MV-4-11 (cell line): ENCODE data around the gene NOS3.
A peak's percentile ranks its signal among the peaks of the same experiment; 100 is the strongest.
"Not testable (repeated sequence)": the region's sequence is repeated elsewhere in the genome, so short reads cannot be mapped to it uniquely, and the experiment has no call there.

Source experiments
- DNase-seq: peaks from one replicate; lab custom pipeline; 2025; lab: John Stamatoyannopoulos, UW

The NOS3 gene

DNA sequence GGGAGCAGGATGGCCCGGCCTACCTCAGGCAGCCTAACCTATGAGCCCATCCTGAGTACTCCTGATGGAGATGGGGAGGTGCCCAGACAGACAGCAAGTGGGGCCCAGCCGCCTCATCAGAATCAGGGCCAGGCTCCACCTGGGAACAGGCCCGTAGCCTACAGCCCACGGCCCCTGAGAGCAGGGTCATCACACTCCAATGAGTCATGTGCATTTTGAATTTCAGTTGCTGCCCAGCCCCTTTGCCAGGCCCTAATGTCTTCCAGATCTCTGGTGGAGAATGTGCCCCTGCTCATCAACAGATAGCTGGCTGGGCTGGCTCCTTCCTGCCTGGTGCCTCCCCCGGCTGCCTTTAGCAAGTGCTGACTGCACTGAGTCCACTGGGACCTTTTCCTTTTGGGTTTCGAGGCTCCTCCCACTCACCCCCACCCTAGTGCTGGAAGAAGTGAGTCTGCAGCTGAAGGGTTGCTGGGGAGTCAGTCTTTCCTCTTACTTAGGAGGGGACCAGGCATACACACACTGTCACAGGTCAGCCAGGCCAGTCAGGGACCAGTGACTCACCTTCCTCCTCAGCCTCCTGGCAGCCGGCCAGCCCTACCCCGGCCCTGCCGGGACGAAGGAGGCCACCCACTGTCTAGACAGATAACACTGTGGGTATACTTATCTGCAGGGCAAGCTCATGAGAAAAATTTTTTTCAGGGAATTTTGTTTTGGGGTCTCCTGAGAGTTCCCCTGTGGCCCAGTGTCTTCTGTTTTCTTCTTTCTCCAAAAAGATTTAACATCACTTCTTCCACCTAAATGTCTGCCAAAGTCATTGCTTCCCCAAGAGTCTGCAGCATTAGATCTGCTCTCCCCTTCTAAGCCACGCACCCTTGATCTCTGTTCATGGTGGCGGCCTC is 48.4 kb downstream of the NOS3 start:
- DNase-seq, result peak; percentile 67

DNA sequence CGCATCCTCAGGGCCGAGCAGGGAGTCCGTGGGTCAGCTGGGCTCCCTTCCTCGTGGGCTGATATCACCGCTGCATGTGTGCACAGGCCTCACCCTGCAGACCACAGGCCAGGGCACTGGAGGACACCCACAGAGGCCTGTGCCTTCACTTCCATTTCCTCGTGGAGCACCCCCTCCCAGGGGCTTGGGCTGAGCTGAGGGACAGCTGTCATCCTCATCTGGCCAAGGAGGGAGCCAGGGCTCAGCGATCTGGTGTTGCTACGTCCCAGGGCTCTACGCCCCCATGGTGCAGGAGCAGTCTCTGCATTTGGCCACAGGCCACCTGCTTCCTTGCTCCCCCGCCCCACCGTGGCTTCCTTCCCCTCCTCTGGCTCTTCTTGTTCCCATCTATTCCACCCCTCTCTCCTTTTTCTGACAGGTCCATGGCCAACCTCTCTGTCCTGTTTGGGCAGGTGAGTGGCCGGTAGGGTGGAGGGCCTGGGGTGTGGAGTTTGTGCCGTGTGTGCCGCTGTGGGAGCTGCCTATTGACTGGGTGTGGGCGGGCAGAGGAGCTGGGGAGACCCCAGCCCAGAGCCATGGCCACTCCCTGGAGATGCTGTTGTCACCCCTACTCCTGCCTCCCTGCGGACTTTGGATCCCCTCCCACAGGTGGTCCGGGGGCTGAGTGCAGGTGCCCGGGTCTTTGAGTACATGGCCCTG is 49.2 kb downstream of the NOS3 start:
- no peak for DNase-seq

DNA sequence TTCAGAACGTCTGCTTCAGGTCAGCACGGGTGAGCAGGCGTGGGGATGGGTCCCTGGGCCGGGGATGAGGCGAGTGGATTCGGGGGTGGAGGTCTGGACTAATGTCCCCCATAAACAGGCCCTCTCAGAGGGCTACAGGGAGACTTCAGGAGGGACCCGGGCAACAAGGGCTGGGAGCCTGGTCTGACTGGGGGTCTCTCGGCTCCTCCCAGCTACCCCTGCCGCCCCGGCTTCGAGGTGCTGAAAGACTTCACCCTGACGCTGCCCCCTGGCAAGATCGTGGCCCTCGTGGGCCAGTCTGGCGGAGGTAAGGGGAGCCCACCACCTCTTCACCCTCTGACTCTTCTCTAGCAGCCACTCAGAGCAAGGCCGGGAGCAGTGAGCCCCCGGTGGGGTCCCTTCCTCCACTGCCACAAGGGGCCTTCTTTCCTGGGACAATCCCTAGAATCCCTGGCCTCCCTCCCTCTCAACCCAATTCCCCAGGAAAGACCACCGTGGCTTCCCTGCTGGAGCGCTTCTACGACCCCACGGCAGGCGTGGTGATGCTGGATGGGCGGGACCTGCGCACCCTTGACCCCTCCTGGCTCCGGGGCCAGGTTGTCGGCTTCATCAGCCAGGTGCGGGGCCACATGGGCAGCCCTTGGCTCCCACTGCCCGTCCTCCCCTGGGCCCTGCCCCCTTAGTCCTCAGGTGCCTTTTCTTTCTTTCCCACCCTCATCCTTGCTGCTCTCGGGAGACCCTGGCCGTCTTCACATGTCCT is 50.0 kb downstream of the NOS3 start:
- no peak for DNase-seq

DNA sequence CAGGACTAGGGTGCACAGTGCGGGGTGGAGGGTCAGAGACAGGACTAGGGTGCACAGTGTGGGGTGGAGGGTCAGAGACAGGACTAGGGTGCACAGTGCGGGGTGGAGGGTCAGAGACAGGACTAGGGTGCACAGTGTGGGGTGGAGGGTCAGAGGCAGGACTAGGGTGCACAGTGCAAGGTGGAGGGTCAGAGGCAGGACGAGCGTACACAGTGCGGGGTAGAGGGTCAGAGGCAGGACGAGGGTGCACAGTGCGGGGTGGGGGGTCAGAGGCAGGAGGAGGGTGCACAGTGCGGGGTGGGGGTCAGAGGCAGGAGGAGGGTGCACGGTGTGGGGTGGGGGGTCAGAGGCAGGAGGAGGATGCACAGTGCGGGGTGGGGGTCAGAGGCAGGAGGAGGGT is 52.6 kb downstream of the NOS3 start:
- not testable (repeated sequence) for DNase-seq

DNA sequence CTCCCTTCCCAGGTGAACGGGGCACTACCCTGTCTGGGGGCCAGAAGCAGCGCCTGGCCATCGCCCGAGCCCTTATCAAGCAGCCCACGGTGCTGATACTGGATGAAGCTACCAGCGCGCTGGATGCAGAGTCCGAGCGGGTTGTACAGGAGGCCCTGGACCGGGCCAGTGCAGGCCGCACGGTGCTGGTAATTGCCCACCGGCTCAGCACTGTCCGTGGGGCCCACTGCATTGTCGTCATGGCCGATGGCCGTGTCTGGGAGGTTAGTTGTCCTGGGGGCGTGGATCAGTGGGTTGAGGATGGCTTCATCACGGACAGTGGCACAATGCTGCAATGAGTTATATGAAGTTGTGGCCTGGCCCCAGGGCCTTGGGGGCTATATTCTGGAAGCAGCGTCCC is 53.1 kb downstream of the NOS3 start:
- DNase-seq, result no peak

DNA sequence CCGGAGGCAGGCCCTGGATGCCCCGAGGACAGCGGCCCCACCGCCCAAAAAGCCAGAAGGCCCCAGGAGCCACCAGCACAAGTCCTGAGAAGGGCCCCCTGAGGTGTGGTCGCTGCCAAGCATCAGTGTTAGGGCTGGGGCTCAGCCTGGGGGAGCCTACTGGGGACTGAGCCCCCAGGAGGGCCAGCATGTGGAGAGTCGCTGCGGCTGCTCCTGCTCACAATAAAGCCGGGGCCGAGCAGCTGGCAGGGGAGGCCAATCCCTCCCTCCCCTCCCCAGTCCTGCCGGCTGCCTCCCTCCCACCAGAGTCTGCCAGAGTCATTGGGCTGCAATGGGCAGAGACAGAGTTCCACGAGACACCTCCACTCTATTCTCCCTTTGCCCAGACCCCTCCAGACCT is 54.4 kb downstream of the NOS3 start:
- no peak for DNase-seq

DNA sequence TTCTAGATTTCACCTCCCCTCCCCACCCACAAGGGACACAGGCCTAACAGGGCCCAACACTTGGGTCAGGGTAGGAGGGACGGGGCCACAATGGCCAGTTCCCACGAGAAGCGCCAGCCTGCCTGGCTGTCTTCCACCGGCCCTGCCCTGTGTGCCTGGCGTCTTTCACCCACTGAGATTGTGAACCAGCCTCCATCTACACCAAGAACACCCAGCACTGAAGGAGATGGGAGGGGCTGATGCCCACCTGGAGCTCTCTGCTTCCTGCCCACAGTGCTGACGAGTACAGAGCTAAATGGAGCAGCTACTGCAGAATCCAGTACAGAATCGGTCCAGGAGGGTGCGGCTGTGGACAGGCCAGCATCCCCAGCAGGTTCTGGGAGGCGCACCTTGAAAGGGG is 55.1 kb downstream of the NOS3 start:
- no peak for DNase-seq

DNA sequence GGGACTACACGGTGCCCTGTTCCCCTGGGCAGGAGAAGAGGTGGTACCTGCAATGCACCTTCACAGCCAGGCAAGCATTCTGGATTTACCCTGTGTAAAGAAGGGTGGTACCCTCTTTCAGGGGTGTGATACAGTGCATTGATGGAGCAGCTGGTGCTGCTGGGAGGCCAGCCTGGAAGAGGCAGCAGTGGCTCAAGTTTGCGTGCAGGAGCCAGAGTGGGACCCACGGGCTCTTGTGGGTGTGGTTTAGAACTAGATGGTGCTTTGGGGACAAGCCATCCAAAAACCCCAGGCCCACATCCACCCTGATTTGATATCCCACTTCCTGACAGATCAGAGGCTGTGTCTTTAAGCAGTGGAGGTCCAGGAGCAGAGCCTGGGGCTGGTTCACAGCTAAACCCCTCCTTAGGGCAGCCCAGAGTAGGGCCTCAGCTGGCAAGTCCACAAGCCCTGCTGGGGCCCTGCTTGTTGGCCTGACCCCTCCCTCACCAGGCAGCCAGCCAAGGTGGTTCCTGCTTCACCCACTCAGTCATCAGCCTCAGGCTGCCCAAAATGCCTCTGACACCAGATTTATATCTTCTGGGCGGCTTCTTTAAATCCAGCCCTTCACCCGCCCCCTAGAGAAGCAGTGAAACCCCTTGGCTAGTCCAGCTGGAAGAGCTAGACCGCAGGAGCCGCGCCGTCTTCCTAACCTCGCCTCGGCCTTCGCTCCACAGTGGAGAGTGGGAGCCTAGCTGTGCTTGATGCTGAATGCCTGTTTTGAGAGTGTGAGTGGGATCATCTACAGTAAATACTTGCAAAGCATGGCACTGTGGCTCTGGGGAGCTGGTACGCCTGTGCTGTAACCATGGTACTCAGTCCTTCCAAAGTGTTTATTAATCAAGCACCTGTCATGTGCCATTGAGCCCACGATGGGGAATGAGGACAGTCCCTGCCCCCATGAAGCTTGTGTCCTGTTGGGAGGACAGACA is 56.1 kb downstream of the NOS3 start:
- DNase-seq, result no peak

DNA sequence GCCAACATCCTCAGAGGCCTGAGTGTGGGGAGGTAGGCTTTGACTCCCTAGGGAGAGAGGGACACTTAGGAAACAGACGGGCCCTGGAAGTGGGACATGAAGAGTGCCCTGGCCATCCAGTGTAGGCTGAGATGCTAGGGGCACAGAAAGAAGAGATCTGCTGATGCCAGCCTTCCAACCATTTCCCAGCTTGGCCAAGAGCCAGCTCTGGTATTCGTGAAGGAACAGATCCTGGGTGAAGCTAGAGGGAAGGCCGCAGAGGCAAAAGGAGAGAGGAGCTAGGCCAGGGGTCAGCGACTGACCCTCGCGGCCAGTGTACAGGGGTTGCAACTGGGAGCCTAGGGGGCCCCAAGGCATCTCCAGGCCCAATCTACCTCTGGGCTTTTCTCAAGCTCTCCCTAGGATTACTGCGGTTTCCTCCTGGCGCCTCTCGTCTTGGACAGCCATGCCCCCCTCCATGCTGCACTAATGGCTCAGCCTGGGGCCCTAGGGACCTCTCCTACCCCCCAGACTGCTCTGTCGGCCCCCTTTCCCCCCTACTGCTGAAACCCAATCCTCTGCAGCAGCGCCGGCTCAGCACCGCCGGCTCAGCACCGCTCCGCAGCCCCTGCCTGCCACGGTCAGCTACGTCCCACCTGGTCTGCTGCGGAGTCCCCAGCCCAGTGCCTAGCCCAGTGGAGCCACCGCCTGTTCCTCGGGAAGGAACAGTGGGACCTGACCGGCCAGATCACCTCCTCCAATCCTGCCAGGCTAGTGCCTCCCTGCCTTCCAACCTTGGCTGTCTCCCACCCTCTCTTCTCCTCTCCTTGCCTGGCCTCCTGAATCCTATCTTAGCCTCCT is 57.4 kb downstream of the NOS3 start, which contains the start of gene ASIC3:
ASIC3 (plus strand) TSS at position 556 of the 840 bp plus-strand sequence. CDS start 355 bp downstream, outside the sequence.
- DNase-seq, result no peak

DNA sequence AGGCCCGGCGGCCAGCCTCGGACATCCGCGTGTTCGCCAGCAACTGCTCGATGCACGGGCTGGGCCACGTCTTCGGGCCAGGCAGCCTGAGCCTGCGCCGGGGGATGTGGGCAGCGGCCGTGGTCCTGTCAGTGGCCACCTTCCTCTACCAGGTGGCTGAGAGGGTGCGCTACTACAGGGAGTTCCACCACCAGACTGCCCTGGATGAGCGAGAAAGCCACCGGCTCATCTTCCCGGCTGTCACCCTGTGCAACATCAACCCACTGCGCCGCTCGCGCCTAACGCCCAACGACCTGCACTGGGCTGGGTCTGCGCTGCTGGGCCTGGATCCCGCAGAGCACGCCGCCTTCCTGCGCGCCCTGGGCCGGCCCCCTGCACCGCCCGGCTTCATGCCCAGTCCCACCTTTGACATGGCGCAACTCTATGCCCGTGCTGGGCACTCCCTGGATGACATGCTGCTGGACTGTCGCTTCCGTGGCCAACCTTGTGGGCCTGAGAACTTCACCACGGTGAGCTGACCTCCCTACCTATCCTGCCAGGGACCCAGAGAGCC is 58.2 kb downstream of the NOS3 start:
- no peak for DNase-seq

DNA sequence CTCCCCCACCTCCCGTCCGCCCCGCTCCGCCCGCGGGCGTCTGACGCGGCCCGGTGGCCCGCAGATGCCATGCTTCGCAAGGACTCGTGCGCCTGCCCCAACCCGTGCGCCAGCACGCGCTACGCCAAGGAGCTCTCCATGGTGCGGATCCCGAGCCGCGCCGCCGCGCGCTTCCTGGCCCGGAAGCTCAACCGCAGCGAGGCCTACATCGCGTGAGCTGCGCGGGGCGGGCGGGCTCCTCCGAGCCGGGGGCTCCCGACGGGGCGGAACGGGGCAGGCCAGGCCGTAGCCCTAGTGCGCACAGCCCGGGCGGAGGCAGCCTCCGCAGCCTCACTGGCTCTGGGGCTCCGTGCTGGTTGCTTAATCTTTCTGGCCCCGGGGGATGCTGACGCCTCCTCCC is 60.3 kb downstream of the NOS3 start:
- DNase-seq, result peak; percentile 50

DNA sequence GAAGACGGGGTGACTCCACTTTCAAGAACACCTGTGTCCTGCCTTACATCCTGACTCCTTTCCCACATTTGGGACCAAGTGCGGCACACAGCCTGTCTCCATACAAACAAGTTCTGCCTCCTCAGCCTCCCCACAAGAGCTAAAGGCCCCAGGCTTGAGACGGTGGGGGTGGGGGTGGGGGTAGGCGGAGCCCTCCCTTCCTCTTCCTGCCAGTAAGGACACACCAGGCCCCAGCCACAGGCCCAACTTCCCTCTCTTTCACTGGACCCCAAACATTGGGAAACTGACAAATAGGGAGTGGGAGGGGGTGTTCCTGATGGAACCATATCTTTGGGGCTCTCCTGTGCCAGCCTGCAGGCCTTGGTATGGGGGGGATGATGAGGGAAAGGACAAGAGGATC is 62.3 kb downstream of the NOS3 start:
- DNase-seq, result peak; percentile 5

DNA sequence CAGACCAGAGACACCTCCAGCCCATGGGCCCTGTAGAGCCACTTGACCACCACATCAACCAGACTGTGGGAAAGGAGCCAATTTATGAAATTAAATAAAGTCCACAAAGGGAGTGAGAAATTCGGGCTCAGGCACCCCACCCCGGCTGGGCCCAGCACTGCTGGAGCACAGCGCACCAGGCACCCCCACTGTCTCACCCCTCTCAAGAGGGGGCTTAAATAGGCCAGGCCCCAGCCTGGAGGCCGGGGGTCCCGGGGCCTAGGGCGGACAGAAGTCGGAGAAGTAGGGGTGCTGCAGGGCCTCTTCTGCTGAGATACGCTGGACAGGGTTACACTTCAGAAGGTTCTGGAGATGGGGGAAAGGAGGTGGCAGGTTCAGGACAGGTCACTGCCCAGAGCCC is 62.9 kb downstream of the NOS3 start:
- no peak for DNase-seq

DNA sequence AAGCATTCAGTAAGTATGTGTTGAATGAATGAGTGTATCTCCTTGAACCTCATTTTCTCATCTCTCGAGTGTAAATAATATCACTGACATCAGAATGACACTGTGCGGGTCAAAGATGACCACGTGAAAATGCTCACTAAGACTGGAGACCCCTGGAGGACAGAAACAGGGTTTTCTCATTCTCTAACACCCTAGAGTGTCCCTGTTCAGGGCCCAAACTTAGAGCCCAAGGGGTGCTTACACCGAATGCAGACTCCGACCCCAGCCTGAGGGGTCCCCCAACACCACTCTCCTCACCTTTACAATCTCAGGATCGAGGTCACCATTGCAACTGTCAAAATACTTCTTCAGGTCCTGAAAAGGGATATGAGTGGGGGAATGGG is 65.5 kb downstream of the NOS3 start:
- DNase-seq, result no peak

DNA sequence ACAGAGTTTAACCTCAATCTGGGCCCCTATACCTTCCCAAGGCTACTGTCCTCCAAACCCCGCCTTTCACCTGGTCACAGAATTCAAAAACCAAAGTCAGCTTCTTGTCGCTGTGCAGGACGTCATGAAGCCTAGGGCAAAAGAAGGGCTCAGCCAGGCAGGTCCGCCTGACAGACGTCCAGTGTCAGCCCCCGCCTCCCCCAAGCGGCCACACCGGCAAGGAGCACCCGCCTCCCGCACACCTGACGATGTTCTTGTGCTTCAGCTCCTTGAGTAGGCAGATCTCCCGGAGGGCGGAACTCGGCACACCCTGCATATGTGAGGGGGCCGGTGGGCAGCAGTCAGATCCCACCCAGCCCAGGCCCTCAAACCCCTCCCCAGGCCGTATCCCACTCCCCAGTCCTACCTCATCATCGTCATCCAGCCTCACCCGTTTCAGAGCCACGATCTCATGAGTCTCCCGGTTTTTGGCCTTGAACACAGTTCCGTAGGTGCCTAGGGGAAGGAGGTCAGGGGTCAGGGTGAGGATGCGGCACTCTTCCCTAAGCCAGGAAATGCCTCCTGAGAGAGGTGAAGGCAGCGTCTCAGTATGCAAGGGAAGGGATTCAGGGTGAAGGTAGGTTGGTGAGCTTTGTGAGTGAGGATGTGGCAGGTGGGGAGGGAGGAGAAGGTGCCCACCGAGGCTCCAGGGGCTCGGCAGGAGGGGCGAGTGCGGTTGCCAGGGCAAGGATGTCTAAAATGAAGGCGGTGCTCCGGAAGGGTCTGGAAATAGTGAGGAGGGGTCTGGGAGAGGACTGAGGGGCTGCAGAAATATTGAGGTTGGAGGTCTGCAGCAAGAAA is 66.1 kb downstream of the NOS3 start:
- DNase-seq, result no peak

DNA sequence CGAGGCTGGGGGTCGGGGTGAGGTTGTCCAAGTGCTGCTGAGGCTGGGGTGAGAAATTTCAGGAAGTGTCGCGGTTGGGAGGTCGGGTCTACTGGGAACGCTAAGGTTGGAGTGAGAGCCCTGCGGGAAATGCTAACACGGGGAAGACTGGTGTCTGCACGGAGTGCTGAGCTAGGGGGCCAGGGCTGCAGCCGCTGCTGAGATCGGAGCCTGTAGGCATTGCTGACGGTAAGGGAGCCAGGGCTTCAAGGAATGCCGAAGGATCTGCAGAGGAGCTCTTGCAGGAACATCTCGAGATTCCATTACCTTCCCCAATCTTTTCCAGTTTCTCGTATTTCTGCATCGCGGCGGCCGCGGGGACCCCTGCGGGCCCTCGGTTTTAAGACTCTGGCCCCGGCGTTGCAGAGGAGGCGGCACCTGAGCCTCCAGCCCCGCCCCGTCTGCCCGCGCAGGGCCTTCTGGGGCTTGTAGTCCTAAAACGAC is 66.7 kb downstream of the NOS3 start, which contains the start of gene CDK5:
CDK5 (minus strand) TSS at position 392 of the 483 bp plus-strand sequence; CDS start at position 343, 49 bp downstream.
- no peak for DNase-seq

DNA sequence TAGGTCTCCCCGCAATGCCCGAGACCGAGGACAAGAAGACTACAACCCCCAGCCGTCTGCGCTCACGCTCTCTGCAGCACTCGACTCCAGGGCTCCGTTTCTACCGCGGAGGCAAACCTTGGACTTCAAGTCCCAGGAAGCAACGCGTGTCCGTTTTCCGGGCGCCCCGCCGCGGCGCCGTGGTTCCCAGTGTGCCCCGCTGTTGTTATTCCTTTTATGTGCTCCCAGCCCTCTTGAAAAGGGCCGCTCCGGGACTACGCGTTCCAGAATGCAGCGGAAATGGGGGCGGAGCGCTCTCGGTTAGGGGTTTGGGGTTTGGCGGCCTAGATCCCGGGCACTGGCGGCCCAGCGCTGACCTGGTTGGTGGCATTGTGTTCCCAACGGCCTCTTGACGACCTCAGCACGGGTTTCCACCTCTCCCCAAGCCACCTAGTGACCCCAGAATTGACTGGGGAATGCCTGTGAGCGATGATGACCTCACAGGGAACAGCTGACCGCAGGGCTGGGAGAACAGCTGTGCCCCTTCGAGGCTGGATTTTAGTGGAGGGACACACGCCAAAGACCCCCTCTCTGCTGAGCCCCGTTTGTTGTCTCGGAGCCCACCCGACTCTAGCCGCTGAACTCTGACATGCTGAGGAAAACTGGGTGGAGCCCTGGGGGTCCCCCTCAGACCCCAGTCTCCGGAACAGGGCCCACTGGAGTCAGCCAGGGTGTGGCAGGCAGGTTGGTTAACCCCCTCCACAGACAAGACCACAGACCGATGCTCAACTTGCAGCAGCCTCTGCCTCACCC is 67.4 kb downstream of the NOS3 start:
- DNase-seq, result peak; percentile 98

DNA sequence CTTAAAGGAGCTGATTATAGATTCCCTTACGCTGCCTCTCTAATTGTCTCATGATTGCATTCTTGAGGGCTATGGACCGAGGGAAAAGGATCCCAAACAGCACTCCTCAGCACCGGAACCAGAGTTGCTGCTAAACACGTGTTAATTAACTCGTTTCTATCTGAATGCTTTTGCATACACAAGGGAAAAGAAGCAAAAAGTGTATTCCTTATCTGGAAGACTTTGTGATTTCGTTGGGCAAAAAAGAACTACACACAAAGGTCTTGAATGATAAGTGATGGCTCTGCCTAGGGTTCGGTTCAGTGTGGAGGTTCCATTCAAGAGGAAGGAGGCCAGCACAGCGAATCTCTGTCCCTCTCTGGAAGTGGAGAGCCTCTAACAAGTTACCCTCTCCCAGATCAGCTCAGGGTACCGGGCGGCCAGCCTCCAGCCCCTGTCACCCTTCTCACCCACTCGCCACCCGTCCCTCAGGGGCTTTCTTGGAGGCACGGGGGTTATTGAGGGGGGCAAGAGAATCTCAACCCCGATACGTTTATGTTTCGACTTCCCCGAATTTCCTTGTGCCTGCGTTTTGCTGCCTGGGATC is 68.1 kb downstream of the NOS3 start:
- peak; percentile 24 for DNase-seq
